Fibroblast of mammary gland (primary cell): Measurements from ENCODE around the gene SLA2.

Source experiments
- DNase-seq: peaks from one replicate; pipeline ENCODE4 v3.0.0-alpha.2; 2010; ENCODE audit warnings: low read depth
- H3K4me3 ChIP-seq: 2 replicates; pipeline ENCODE4 v1.5.1; 2011; ENCODE audit warnings: low read depth, mild to moderate bottlenecking, low read length, moderate library complexity; ENCODE audit not compliant: control insufficient read depth
- CTCF ChIP-seq: conservative IDR thresholded peaks from 2 replicates; pipeline ENCODE4 v1.5.1; 2011; ENCODE audit warnings: low read depth, low read length, inconsistent platforms; ENCODE audit not compliant: control insufficient read depth, insufficient read depth

The SLA2 gene

GRCh38 chr20:36624944-36625324 lies 21.1 kb downstream of the SLA2 start:
- no peak for TF ChIP-seq CTCF
- no peak overlapping the region for H3K4me3 ChIP-seq
- DNase-seq: no peak

- no peak overlapping the region for H3K4me3 ChIP-seq
- no peak for TF ChIP-seq CTCF
- DNase-seq: no peak
Measured at GRCh38 chr20:36624068-36624943, 21.7 kb downstream of the SLA2 start.

GRCh38 chr20:36623444-36623843 lies 22.6 kb downstream of the SLA2 start:
- no peak overlapping the region for H3K4me3 ChIP-seq
- no peak for TF ChIP-seq CTCF
- no peak for DNase-seq

- TF ChIP-seq CTCF: no peak
- DNase-seq: no peak
Measured at GRCh38 chr20:36620917-36621316, 25.1 kb downstream of the SLA2 start.

GRCh38 chr20:36614781-36615557 lies 31.0 kb downstream of the SLA2 start:
- no peak for DNase-seq
- TF ChIP-seq CTCF: no peak
- no peak overlapping the region for H3K4me3 ChIP-seq

More at GRCh38 chr20:36620917-36621316, 25.1 kb downstream of the SLA2 start:
- no peak overlapping the region for H3K4me3 ChIP-seq

- DNase-seq: no peak
- H3K4me3 ChIP-seq: no peak overlapping the region
- TF ChIP-seq CTCF: no peak
Measured at GRCh38 chr20:36613974-36614373, 32.0 kb downstream of the SLA2 start.
